RWPE2 (cell line): ENCODE data around the gene GRIFIN.

Experiments
- ATAC-seq: fragments of 200-7000 bp; cut with Tn5 transposase; 3 replicates; pipeline ENCODE4 v1.9.1; 2021; ENCODE audit warnings: low read depth
- DNase-seq: peaks from one replicate; pipeline ENCODE4 v3.0.0-alpha.2; 2020; ENCODE audit warnings: low spot score
- H3K27ac ChIP-seq: fragments of 450-650 bp; 2 replicates; pipeline ENCODE4 v1.5.1; 2017; ENCODE audit warnings: mild to moderate bottlenecking; ENCODE audit not compliant: poor library complexity, severe bottlenecking
- H3K27me3 ChIP-seq: fragments of 250-450 bp; sonication (Bioruptor Pico); 2 replicates; pipeline ENCODE4 v1.5.1; 2021; ENCODE audit warnings: mild to moderate bottlenecking, moderate library complexity; ENCODE audit not compliant: insufficient read depth, poor library complexity, severe bottlenecking
- H3K36me3 ChIP-seq: fragments of 250-450 bp; sonication (Bioruptor Pico); 2 replicates; pipeline ENCODE4 v1.5.1; 2020; ENCODE audit warnings: low read depth, mild to moderate bottlenecking, moderate library complexity
- H3K4me1 ChIP-seq: fragments of 250-450 bp; sonication (Bioruptor Pico); 2 replicates; pipeline ENCODE4 v1.5.1; 2021; ENCODE audit warnings: mild to moderate bottlenecking, moderate library complexity; ENCODE audit not compliant: insufficient read depth, poor library complexity, severe bottlenecking
- H3K4me3 ChIP-seq: fragments of 250-450 bp; sonication (Bioruptor Pico); 2 replicates; pipeline ENCODE4 v1.5.1; 2021; ENCODE audit warnings: mild to moderate bottlenecking, moderate library complexity; ENCODE audit not compliant: severe bottlenecking
- H3K9me3 ChIP-seq: fragments of 250-450 bp; sonication (Bioruptor Pico); 2 replicates; pipeline ENCODE4 v1.5.1; 2021; ENCODE audit warnings: mild to moderate bottlenecking, moderate library complexity; ENCODE audit not compliant: severe bottlenecking
- TF ChIP-seq, protein P1 (sequence below): fragments of 450-650 bp; IDR thresholded peaks from one replicate; pipeline ENCODE4 v1.5.1; 2017; ENCODE audit warnings: mild to moderate bottlenecking, moderate library complexity; ENCODE audit not compliant: poor library complexity, severe bottlenecking

Gene GRIFIN

GRCh38 chr7:2517026-2517425 lies 40.8 kb upstream of the GRIFIN start:
- no peak for DNase-seq
- Histone ChIP-seq H3K27ac (no peak overlapping the region), H3K4me3 (no peak overlapping the region), H3K36me3 (no peaks in the 10 kb centered on the region), H3K4me1 (peaks cover 19% of the 10 kb centered on the region), H3K9me3 (no peaks in the 10 kb centered on the region), H3K27me3 (no peaks in the 10 kb centered on the region)
- ATAC-seq: peak; percentile 24; the same call in 1 of the 3 replicates
- TF ChIP-seq, protein P1, sequence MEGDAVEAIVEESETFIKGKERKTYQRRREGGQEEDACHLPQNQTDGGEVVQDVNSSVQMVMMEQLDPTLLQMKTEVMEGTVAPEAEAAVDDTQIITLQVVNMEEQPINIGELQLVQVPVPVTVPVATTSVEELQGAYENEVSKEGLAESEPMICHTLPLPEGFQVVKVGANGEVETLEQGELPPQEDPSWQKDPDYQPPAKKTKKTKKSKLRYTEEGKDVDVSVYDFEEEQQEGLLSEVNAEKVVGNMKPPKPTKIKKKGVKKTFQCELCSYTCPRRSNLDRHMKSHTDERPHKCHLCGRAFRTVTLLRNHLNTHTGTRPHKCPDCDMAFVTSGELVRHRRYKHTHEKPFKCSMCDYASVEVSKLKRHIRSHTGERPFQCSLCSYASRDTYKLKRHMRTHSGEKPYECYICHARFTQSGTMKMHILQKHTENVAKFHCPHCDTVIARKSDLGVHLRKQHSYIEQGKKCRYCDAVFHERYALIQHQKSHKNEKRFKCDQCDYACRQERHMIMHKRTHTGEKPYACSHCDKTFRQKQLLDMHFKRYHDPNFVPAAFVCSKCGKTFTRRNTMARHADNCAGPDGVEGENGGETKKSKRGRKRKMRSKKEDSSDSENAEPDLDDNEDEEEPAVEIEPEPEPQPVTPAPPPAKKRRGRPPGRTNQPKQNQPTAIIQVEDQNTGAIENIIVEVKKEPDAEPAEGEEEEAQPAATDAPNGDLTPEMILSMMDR: no peak

DNA sequence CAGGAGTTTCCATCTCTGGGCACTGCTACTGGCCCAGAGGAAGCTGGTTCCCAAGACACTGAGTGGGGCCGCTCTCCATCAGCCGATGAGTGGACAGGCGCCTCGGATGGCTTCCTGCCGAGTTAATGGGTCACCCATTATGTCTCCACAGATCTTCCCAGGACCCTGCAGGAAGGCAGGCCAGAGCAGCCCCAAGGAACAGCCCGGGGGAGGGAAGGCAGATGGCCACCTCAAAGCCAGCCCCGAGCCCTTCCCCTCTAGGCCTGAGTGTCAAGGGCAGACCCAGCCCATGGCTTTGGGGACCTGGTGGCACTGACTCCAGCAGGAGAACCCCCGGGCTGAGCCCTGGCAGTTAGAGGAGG lies 40.0 kb upstream of the GRIFIN start:
- Histone ChIP-seq H3K27me3 (no peaks in the 10 kb centered on the region), H3K4me1 (peaks cover 12% of the 10 kb centered on the region), H3K36me3 (no peaks in the 10 kb centered on the region), H3K27ac (no peak overlapping the region), H3K9me3 (no peaks in the 10 kb centered on the region), H3K4me3 (no peak overlapping the region)
- TF ChIP-seq, protein P1: no peak
- ATAC-seq (no peak), DNase-seq (no peak)

- ATAC-seq (no peak), DNase-seq (no peak)
- H3K27me3 ChIP-seq: no peaks in the 10 kb centered on the region
- no peaks in the 10 kb centered on the region for H3K9me3 ChIP-seq
- no peaks in the 10 kb centered on the region for H3K36me3 ChIP-seq
- no peak overlapping the region for H3K27ac ChIP-seq
- H3K4me3 ChIP-seq: no peak overlapping the region
- H3K4me1 ChIP-seq: peaks cover 12% of the 10 kb centered on the region
- TF ChIP-seq, protein P1: no peak
These were observed 39.4 kb upstream of the GRIFIN start for GRCh38 chr7:2515424-2516193.

DNA sequence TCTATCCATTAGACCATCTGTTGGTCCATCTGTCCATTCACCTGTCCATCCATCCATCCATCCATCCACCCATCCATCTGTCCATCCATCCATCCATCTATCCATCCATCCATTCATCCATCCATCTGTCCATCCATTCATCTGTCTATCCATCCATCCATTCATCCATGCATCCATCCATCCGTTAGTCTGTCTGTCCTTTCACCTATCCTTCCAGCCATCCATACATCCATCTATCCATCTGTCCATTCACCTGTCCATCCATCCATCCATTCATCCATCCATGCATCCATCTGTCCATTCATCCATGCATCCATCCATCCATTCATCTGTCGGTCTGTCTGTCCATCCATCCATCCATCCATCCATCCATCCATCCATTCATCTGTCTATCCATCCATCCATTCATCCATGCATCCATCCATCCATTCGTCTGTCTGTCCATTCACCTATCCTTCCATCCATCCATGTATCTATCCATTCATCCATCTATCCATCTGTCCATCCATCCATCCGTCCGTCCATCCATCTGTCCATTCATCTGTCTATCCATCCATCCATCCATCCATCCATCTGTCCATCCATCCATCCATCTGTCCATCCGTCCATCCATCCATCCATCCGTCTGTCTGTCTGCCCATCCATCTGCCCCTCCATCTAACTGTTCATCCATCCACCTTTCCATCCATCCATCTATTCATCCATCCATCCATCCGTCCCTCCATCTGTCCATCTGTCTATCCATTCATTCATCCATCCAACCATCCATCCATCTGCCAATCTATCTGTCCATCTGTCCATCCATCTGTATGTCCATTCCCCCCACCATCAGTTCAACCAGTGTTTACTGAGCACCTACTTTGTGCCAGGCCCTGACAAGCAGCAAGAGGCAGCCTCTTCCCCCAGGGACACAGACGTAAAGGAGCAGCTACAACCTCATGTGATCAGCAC lies 38.5 kb upstream of the GRIFIN start:
- Histone ChIP-seq H3K9me3 (no peaks in the 10 kb centered on the region), H3K27me3 (no peaks in the 10 kb centered on the region), H3K36me3 (no peaks in the 10 kb centered on the region), H3K4me1 (peaks cover 14% of the 10 kb centered on the region), H3K4me3 (no peak overlapping the region), H3K27ac (no peak overlapping the region)
- DNase-seq (no peak), ATAC-seq (no peak)
- TF ChIP-seq, protein P1: no peak
